Lung microvascular endothelial cell (primary cell): ENCODE data around the gene GTPBP3. TPM values are rescaled to one million over a fixed set of nuclear protein-coding genes. Genes with fewer than 3 reads are reported as not detected.

Source experiments
- DNase-seq, 2 donors: peaks; one replicate each; pipeline versions ENCODE4 v3.0.0 to v3.0.0-alpha.2; 2010; ENCODE audit warnings: low read depth in 2 of 2
- total RNA-seq: library from RNA; depleted of rRNA; stranded (reverse); fragments of >200 nt; gene quantifications from 2 replicates; pipeline ENCODE4 v1.2.1, GENCODE V29; 2014

Gene GTPBP3
- total RNA-seq, 1 donor from 2014 or later = 6.3 TPM

DNA sequence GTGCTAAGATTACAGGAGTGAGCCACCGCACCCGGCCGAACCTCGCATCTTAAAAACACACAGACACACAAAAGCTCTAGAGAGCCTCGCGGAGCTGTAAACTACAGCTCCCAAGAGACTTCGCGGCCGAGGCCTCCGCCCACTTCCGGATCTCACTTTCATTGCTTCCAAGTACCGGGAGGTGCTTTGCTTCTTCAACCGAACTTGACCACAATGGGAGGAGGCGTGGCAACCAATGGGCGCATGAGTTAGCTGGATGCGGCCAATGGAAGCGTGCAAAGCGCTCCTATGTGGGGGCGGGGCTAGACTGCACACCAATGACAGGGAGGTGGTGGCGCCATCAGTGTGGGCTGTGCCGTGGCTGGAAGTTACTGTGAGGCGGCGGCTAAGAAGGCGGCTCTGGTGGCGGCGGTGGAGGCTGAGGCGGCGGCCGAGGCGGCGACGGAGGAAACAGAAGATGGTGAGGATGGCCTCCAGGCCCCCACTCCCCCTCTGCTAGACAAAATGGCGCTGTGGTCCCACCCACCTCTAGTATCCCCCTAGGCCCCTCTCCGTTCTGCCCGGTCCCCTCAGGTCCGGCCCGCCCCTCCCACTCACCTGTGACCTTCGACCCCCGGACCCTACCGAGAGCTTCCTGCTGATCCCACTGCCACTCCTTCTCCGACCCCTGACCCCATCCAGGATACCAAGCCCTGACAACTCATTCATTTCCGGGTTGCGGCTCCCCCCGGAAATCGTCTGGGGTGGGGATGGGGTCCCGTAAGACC lies 28.0 kb upstream of the GTPBP3 start, which contains the start of gene DDA1:
Gene DDA1 (plus strand): TSS at position 366 of the 767 bp plus-strand sequence. CDS start 92 bp downstream, at position 458.
- peak; percentile 100 for DNase-seq

DNA sequence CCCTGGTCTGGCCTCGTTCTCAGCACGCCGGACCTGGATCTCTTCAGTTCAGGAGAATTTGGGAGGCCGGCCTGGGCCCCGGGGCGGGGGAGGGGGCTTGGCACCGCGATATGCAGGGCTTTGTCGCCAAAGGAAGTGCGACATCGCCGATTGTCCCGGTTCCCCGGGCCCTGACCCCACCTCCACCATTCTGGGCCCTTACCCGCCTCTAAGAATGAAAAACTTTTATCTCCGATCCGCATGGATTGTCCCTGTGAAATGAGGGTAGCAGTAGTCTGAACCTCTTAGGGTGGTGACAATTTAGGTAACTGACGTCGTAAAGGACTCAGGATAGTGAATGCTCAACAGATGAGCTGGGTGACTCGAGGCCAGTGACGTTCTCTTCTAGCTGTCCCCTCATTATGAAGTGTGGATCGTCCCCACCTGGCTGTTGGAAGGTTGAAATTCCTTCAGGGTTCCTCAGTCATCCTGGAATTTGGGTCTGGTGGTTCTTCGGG lies 27.3 kb upstream of the GTPBP3 start:
- DNase-seq = peak in 1 of 2 donors; percentile 48

DNA sequence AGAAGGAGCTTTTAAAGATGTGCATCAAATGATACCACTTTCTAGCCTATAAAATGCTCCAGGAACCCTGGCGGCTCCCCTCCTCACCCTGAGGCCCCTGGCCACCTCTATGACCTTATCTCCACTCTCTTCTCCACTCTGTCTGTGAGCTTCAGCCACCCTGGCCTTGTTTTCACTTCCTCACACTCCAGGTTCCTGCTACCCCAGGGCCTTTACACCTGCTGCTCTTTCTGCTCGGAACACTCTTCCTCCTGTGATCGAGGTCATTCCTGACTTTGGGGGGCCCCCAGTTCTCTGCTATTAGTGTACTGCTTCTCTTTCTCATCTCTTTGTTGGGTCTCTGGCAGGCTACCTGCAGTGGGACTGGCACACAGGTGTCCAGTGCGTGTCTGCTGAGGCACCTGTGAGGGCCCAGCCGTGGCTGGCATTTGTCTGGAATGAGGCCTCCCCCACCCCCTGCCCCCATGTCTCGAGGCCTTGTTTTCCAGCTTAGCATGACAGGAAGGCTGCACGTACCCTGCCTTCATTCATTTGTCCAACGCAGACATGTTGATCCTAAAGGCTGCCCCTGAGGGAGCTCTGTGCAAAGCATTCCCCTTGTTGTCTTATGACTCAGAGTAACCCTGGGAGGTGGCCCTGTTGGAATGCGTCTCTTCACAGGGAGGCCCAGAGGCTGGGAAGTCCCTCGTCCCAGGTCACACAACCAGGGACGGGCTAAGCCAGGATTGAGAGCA lies 25.7 kb upstream of the GTPBP3 start:
- DNase-seq = peak in 1 of 2 donors; percentile 60

DNA sequence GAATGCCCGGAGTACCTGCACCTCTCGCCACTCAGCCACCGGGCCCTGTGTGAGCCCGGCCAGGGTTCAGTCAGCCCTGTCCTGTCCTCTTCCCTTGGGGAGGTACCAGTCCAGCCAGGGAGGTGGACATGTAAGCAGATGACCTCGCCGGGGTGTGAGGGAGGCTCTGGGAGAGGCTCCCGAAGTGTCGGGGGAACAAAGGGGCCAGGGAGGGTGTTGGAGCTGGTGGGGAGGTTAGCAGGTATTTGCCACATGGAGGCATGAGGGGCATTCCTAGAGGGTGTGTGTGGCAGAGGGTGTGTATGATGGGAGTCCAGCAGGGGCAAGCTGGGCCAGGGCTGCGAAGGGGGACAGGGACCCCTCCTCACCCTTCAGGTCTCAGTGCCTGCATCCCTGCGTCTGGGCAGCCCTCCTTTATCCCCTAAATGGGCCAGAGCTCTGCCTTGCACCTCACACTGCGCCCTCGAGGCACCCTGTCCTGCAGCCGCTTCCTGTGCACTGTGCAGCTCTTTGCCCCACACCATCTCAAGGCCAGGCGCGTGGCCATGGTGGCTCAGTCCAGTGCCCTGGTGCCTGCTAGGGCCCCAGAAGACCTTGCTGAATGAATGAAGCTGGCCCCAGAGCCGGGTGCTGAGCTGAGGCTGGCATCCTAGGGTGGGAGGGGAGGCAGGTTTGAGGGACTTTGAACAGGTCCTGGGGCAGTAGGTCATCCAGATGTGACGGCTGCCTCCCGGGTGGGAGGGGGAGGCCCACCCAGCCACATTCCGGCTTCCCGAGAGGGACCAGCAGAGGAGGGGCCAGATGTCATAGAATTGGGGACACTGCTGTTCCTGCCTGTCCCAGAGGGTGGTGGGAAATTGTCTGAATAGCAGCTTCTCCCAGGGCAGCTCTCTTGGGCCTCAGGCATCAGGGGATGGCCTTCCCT lies 24.9 kb upstream of the GTPBP3 start:
- DNase-seq = no peak

DNA sequence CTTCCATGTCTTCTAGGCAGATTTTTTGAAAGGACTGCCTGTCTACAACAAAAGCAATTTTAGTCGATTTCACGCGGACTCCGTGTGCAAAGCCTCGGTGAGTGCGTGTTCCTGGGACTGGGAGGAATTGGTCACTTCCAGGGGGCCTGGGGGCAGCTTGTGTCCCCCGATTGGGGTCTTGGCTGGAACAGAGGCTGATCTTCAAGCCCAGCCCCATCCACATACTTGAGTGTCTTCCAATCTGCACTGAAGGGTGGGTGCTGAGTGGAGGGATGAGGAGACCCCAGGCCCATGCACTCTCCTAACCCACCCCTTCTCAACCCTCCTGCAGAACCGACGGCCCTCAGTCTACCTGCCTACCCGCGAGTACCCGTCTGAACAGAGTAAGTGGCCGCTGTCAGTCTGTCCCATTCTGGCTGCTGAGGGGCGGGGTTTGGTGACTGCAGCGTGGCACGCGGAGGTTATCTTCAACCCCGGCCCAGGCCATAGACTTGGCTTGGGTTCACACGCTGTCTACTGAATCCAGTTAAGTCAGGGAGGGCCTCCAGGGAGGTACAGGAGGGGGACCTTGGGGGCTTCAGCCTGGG lies 23.3 kb upstream of the GTPBP3 start:
- DNase-seq = no peak

DNA sequence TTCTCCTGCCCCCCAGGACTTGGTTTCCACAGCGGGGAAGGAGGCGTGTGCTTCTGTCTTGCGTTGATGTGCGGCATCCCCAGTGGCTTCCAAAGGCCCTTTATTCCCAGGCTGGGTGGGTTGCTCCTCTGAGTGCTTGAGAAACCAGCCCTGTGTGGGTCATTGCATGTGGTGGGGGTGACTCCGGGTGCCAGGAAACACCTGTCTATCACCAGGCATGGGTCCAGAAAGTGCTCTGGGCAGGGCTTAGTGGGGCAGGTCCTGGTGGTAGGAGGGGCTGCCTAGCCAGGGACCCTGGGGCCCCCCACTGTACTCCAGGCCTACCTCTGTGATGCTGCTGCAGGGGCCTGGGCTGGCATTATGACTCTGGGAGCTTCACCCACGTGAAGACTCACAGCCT lies 18.4 kb upstream of the GTPBP3 start:
- peak in 1 of 2 donors; percentile 59 for DNase-seq

DNA sequence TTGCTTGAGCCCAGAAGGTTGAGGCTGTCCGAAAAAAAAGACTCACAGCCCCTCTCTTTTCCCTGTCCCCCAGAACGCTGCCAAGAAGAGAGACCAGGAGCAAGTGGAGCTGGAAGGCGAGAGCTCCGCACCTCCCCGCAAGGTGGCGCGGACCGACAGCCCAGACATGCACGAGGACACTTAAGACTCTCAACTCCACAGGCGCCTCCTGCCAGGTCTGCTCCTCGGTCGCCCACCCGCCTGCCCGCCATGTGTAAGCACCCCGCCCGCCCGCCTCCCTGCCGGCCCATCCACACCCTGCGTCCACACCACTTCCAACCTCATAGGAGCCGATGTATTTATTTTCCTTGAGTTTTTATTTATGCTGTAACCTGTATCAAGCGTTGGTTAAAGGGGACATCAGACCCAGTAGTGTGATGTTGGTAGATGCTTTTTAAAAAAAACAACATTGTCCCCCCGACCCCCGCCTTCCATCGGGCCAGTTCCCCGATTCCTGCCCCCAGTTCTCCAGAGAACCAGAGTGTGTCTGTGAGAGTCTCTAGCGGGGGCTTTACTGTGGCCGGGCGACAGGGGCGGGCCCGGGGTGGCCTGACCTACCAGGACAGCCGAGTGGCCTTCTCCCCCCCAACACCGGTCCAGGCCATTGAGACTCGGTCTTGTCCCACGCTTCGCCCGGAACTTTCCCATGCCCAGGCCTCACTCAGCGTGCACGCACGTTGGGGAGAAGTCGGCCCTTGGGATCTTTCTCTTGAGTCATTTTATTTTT lies 17.7 kb upstream of the GTPBP3 start:
- DNase-seq = no peak

DNA sequence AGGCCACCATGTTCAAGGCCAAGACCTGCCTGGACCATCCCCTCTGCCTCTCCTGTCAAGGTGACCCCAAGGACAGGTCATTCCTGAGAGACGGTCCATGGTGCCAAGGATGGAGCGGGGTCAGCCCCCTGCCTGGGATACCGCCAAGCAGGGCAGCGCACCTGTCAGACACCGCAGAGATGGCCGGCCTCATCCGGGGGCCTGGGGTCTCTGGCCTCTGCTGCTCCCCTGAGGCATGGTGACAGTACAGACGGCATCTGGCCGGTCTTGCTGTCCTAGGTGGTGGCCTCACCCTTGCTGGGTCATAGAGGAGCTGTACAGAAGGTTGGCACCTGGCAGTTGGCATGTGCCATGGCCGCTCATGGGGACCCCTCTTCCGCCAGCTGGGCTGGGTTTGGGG lies 16.9 kb upstream of the GTPBP3 start:
- no peak for DNase-seq

DNA sequence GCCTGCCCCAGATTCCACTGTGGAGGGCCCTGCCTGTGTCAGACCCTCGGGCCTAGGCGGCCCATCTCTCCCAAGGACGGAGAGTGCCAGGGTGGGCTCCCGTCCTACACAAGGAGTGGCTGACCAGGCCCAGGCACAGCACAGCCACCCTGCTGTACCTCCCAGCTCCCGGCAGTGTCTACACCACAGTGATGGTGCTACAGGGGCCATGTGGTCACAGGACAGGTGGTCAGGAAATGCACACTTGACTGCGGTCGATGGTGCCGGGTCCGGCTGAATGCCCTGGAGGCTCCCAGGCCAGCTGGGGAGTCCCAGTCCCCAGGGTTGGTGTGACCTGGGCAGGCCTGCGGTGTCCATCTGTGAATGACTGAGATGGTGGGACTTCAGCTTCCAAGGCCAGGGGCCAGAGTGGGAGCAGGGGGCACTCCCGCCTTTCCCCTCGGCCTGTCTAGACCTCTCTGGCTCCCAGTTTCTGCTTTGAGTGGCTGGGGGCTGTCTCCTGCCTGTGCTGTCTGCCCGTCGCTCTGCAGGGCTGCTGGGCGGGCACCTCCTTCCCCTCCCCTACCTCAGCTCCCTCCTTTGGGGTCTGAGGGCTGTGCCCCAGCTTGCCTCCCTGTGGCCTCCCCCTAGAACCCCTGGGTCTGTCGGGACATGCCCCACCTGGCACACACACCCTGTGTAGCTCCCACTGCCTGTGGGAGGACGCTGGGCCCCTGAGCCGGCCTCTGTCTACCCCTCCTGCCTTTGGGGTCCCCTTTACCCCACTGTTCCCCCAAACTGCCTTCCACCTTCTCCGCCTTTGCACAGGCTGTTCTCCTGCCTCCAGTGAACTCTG lies 15.5 kb upstream of the GTPBP3 start:
- no peak for DNase-seq

DNA sequence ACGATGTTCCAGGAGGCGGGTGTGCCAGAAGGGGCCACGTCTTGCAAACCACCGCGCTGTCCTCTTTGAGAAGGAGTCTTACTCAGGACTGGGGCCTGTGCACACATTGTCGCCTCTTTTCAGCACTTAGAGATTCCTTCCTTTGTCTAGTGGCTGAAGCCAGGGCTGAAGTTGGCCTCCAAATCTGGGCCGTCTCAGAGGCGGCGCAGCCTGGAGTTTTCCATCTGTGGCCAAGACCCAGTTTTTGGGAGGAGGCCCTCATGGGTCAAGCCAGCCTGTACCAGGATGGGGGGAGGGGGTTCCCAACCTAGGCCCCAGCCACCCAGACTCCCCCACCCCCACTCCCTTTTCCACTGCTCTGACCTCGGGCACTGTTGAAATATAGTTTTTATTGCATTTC lies 14.5 kb upstream of the GTPBP3 start:
- DNase-seq = no peak

DNA sequence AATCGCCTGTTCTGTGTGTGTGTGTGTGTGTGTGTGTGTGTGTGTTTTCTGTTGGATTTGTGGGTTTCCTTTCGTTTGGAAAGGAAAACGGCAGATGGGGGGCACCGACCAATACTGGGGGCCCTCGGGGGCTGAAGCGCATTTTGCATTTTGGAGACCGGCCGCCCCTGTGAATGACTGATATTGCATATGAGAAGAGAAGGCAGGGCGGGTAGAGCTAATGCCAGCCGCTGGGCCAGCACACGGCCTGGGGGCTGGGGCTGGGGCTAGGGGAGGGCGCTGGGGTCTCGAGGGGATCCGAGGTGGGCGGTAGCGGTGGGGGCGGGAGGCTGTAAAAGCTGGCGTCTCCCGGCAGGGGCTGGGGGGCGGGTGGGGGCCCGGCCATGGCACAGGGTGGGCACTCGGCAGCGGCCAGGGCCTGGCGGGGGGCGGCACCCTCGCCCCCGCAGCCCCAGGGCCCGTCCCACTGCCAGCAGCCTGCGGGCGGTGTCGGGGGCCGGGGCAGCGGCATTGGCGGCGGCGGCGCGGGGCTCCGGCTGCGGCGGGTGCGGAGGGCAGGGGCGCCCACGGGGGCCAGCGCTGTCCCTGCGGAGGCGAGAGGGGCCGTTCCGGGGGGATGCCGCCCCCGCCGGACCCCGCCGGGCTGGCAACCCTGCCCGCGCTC lies 13.9 kb upstream of the GTPBP3 start:
- DNase-seq = no peak

DNA sequence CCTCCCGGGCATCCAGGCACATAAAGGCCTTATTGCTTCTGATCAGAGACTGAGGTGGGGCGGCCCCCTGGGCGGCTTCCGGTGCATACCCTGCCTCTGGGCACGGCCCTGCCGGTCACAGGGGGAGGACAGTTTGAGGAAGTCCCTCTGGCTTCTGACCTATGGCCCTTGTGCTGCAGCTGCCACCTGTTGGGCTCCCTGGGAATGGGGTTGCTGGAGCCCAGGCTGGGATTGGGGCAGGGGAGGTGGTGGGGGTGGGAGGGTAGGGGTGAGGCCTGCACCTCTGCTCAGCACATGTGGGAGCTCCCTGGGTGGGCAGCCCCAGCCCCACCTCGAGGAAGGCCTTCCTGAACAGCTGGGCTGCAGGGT lies 13.4 kb upstream of the GTPBP3 start:
- no peak for DNase-seq

DNA sequence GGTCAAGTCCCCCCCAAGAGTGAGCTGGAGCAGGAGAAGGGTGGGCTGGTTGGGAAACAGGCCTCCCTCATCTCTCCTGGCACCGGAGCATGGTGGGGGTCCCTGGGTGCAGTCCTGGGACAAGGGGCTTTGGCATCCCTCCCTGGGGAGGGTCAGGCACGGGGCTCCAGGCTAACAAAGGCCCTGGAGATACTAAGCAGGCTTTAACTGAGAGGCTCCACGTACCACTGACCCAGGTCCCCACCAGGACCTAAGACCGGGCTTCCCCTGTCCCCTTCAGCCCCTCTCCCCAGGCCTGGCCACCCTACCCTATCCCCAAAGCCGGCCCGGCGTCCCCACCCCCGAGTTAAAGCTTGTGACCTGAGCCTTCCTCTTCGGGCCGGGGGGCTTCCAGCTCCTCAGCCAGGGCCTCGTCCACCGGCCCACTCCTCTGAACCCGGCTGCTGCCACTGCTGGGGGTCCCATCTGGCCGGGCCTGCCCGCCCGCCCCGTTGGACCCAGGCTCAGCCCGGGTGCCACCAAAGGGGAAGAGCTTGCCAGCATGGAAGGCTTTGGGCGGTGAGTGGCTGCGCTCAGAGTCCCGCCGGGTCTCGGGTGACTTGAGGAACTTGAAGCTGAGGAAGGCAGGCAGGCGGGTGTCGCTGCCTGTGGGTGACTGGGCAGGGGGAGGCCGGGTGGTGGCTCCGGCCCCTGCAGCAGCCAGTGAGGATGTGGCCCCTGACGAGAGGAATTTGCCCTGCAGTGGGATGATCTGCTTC lies 12.8 kb upstream of the GTPBP3 start:
- no peak for DNase-seq

DNA sequence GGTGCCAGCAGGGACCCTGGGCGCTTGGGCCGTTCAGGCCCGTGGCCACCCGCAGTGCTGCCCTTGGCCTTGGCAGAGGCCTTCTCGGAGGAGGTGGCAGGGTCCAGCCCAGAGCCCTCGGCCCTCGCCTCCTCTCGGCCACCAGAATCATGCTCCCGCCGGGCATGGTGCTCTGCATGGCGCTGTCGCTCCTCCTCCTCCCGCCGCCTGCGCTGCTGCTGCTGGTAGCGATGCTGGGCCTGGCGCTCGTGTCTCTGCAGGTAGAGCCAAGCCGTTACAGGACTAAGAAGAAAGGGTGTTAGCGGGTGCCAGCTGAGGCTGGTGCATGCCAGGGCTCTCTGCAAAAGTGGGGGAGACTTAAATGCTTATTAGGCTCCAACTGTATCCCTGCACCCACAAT lies 12.2 kb upstream of the GTPBP3 start:
- no peak for DNase-seq

DNA sequence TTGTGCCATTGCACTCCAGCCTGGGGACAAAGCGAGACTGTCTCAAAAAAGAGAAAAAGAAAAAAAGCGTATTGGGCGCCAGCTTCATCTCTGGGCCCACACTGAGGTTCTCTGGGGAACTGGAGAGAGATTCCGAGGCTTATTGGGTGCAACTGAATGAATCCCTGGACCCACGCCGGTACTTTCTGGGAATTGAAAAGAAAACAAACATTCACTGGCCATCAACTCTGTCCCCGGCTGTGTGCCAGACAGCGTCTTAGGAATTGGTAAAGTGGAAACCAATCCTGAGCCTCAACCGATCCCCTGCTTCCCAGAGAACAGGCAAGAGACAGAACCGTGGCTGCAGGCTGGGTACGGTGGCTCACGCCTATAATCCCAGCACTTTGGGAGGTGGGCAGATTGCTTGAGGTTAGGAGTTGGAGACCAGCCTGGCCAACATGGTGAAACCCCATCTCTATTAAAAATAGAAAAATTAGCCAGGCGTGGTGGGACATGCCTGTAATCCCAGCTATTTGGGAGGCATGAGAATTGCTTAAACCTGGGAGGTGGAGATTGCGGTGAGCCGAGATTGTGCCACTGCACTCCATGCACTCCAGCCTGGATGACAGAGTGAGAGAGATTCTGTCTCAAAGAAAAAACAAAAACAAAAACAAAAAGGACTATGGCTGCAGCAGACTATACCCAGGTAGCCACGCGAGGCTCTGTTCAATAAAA lies 11.3 kb upstream of the GTPBP3 start:
- DNase-seq = no peak

DNA sequence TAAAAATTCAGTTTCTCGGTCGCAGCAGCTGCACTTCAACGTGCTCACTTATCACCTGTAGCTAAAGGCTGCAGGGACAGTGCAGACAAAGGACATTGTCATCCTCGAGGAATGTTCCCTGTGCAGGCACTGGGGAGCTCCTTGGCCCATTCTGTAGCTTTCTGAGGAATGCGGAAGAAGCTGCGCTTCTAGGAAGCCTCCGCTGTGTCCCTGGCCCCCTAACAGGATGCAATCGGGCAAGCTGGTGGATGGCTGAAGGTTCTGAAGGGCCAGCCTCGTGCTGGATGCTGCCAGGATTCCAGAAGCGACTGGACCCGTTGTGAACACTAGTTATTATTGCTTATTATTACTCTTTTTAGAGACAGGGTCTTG lies 10.8 kb upstream of the GTPBP3 start:
- no peak for DNase-seq

DNA sequence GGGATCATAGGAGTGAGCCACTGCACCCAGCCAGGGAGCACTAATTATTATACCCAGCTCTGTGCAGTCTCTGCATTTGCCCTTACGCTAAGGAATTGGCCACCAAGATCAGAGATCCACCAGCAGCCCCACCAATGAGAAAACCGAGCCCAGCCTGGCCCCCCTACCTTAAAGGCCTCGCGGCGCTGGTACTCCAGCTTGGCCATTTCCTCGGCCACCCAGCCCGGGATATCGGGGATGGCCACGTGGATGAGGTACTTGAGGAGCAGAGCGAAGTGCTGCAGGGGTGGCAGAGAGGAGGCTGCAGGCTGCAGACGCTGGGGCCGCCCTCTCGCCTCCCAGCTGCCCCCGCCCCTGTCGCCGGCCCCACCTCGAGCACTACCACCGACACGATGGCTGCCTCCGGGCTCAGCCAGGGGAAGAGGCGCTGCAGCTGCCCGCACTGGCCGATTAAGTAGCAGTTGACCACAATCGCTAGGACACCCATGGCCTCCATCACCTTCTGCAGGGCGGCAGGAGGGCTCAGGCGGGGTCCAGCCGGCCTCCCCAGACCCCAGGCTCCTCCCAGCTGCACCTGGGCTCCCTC lies 10.2 kb upstream of the GTPBP3 start:
- DNase-seq = no peak
